Stimulated activated effector memory CD8-positive, alpha-beta T cell treated with anti-CD3 and anti-CD28 coated beads, Interleukin-12 subunit alpha, Interleukin-12 subunit beta, amount 100 ng/mL, for 72 hours (primary cell): ENCODE measurements around the gene ZNHIT6.

Source experiments
- ATAC-seq: fragments of 150-1000 bp; cut with Tn5 transposase; 2 replicates; pipeline ENCODE4 v1.10.0; 2021
- DNase-seq, 2 donors: peaks; one replicate each; pipeline ENCODE4 v3.0.0; 2021 to 2022; ENCODE audit warnings: low spot score in 2 of 2
- H3K27ac Mint-ChIP-seq: one replicate; pipeline ENCODE4 v1.8.0; 2022; ENCODE audit warnings: mild to moderate bottlenecking, mixed read lengths
- H3K36me3 Mint-ChIP-seq: one replicate; pipeline ENCODE4 v1.8.0; 2022; ENCODE audit warnings: mild to moderate bottlenecking, mixed read lengths
- H3K4me1 Mint-ChIP-seq: one replicate; pipeline ENCODE4 v1.8.0; 2022; ENCODE audit warnings: mixed read lengths
- H3K4me3 Mint-ChIP-seq: one replicate; pipeline ENCODE4 v1.8.0; 2022; ENCODE audit warnings: mild to moderate bottlenecking, mixed read lengths
- H3K9me3 Mint-ChIP-seq: one replicate; pipeline ENCODE4 v1.8.0; 2022; ENCODE audit warnings: mixed read lengths

ZNHIT6 gene

GRCh38 chr1:85615586-85616363 is 92.5 kb downstream of the ZNHIT6 start:
- Mint-ChIP-seq H3K36me3 (no peaks in the 10 kb centered on the region), H3K9me3 (peaks cover 2% of the 10 kb centered on the region), H3K27ac (no peak overlapping the region), H3K4me3 (no peak overlapping the region), H3K4me1 (no peaks in the 10 kb centered on the region)
- no peak for ATAC-seq
- no peak for DNase-seq

- Mint-ChIP-seq H3K9me3 (no peaks in the 10 kb centered on the region), H3K36me3 (no peaks in the 10 kb centered on the region), H3K4me3 (no peak overlapping the region), H3K4me1 (no peaks in the 10 kb centered on the region), H3K27ac (no peak overlapping the region)
- DNase-seq, result no peak
- no peak for ATAC-seq
These were observed 95.4 kb downstream of the ZNHIT6 start for GRCh38 chr1:85612704-85613361.

GRCh38 chr1:85611856-85612255 is 96.4 kb downstream of the ZNHIT6 start:
- ATAC-seq, result no peak
- Mint-ChIP-seq H3K9me3 (no peaks in the 10 kb centered on the region), H3K4me3 (no peak overlapping the region), H3K4me1 (no peaks in the 10 kb centered on the region), H3K36me3 (no peaks in the 10 kb centered on the region), H3K27ac (no peak overlapping the region)
- DNase-seq, result no peak

GRCh38 chr1:85611425-85611824 is 96.8 kb downstream of the ZNHIT6 start:
- DNase-seq, result no peak

GRCh38 chr1:85609976-85610375 is 98.3 kb downstream of the ZNHIT6 start:
- no peak for ATAC-seq
- no peaks in the 10 kb centered on the region for H3K9me3 Mint-ChIP-seq
- DNase-seq, result no peak
- H3K4me1 Mint-ChIP-seq, result no peaks in the 10 kb centered on the region
- no peak overlapping the region for H3K27ac Mint-ChIP-seq
- no peak overlapping the region for H3K4me3 Mint-ChIP-seq
- no peaks in the 10 kb centered on the region for H3K36me3 Mint-ChIP-seq

More at GRCh38 chr1:85611425-85611824, 96.8 kb downstream of the ZNHIT6 start:
- Mint-ChIP-seq H3K4me1 (no peaks in the 10 kb centered on the region), H3K36me3 (no peaks in the 10 kb centered on the region), H3K9me3 (no peaks in the 10 kb centered on the region), H3K4me3 (no peak overlapping the region), H3K27ac (no peak overlapping the region)
- ATAC-seq, result no peak

- Mint-ChIP-seq H3K27ac (no peak overlapping the region), H3K36me3 (no peaks in the 10 kb centered on the region), H3K9me3 (no peaks in the 10 kb centered on the region), H3K4me1 (no peaks in the 10 kb centered on the region), H3K4me3 (no peak overlapping the region)
- DNase-seq (no peak), ATAC-seq (no peak)
These were observed 99.4 kb downstream of the ZNHIT6 start for GRCh38 chr1:85608851-85609250.

GRCh38 chr1:85607921-85608265 is 100.3 kb downstream of the ZNHIT6 start:
- H3K27ac Mint-ChIP-seq, result no peak overlapping the region
- ATAC-seq, result no peak

GRCh38 chr1:85607126-85607920 is 100.9 kb downstream of the ZNHIT6 start:
- Mint-ChIP-seq H3K9me3 (no peaks in the 10 kb centered on the region), H3K36me3 (no peaks in the 10 kb centered on the region), H3K27ac (no peak overlapping the region), H3K4me3 (no peak overlapping the region), H3K4me1 (no peaks in the 10 kb centered on the region)
- no peak for ATAC-seq
- DNase-seq, result no peak

More at GRCh38 chr1:85607921-85608265, 100.3 kb downstream of the ZNHIT6 start:
- no peaks in the 10 kb centered on the region for H3K36me3 Mint-ChIP-seq
- DNase-seq, result no peak
- H3K9me3 Mint-ChIP-seq, result no peaks in the 10 kb centered on the region
- no peaks in the 10 kb centered on the region for H3K4me1 Mint-ChIP-seq
- H3K4me3 Mint-ChIP-seq, result no peak overlapping the region

GRCh38 chr1:85606414-85606800 is 101.8 kb downstream of the ZNHIT6 start:
- no peak for DNase-seq
- H3K9me3 Mint-ChIP-seq, result no peaks in the 10 kb centered on the region
- no peaks in the 10 kb centered on the region for H3K36me3 Mint-ChIP-seq
- H3K4me1 Mint-ChIP-seq, result no peaks in the 10 kb centered on the region
- H3K4me3 Mint-ChIP-seq, result no peak overlapping the region
- H3K27ac Mint-ChIP-seq, result no peak overlapping the region
- no peak for ATAC-seq

GRCh38 chr1:85605484-85606413 is 102.5 kb downstream of the ZNHIT6 start:
- Mint-ChIP-seq H3K36me3 (no peaks in the 10 kb centered on the region), H3K4me1 (no peaks in the 10 kb centered on the region), H3K9me3 (no peaks in the 10 kb centered on the region), H3K27ac (no peak overlapping the region), H3K4me3 (no peak overlapping the region)
- no peak for DNase-seq
- ATAC-seq, result no peak

GRCh38 chr1:85604298-85604997 is 103.8 kb downstream of the ZNHIT6 start:
- H3K36me3 Mint-ChIP-seq, result no peaks in the 10 kb centered on the region
- H3K9me3 Mint-ChIP-seq, result peaks cover 3% of the 10 kb centered on the region
- no peak overlapping the region for H3K27ac Mint-ChIP-seq
- H3K4me3 Mint-ChIP-seq, result no peak overlapping the region
- no peak for DNase-seq
- no peaks in the 10 kb centered on the region for H3K4me1 Mint-ChIP-seq
- ATAC-seq, result no peak

GRCh38 chr1:85603086-85603880 is 105.0 kb downstream of the ZNHIT6 start:
- Mint-ChIP-seq H3K27ac (no peak overlapping the region), H3K9me3 (peaks cover 3% of the 10 kb centered on the region), H3K4me1 (no peaks in the 10 kb centered on the region), H3K36me3 (no peaks in the 10 kb centered on the region), H3K4me3 (no peak overlapping the region)
- ATAC-seq (no peak), DNase-seq (no peak)

GRCh38 chr1:85602571-85602970 is 105.7 kb downstream of the ZNHIT6 start:
- H3K9me3 Mint-ChIP-seq, result peaks cover 3% of the 10 kb centered on the region
- H3K27ac Mint-ChIP-seq, result no peak overlapping the region
- H3K36me3 Mint-ChIP-seq, result no peaks in the 10 kb centered on the region
- H3K4me3 Mint-ChIP-seq, result no peak overlapping the region
- H3K4me1 Mint-ChIP-seq, result no peaks in the 10 kb centered on the region
- DNase-seq (no peak), ATAC-seq (peak; percentile 5)

GRCh38 chr1:85601901-85602300 is 106.3 kb downstream of the ZNHIT6 start:
- H3K36me3 Mint-ChIP-seq, result no peaks in the 10 kb centered on the region
- H3K27ac Mint-ChIP-seq, result no peak overlapping the region
- DNase-seq, result no peak
- no peaks in the 10 kb centered on the region for H3K4me1 Mint-ChIP-seq
- peaks cover 3% of the 10 kb centered on the region for H3K9me3 Mint-ChIP-seq
- ATAC-seq, result no peak
- H3K4me3 Mint-ChIP-seq, result no peak overlapping the region
